B cell (primary cell): ENCODE data around the gene MIDN. TPM values are rescaled to one million over a fixed set of nuclear protein-coding genes. Genes with fewer than 3 reads are reported as not detected.
A peak's percentile ranks its signal among the peaks of the same experiment; 100 is the strongest.

Experiments
- ATAC-seq: fragments of 200-7000 bp; cut with Tn5 transposase; one replicate; pipeline ENCODE4 v1.10.0; 2021; ENCODE audit warnings: low read depth, mild to moderate bottlenecking, moderate number of reproducible peaks, moderate library complexity
- CTCF ChIA-PET: fragments of 350-600 bp; sonication (Branson Sonifier 250); formaldehyde crosslinking; loops from one replicate; lab custom pipeline; 2021; ENCODE audit warnings: antibody characterized with exemption, inconsistent platforms; lab: Charles Lee
- POLR2A ChIA-PET: fragments of 350-600 bp; sonication (Branson Sonifier 250); formaldehyde crosslinking; loops from one replicate; lab custom pipeline; 2021; ENCODE audit warnings: antibody characterized with exemption; lab: Charles Lee
- DNase-seq: peaks from one replicate; pipeline ENCODE4 v3.0.0; 2013
- H2AFZ ChIP-seq: 2 replicates; pipeline ENCODE4 v1.6.1; 2012; ENCODE audit warnings: mild to moderate bottlenecking, low read depth, low read length; ENCODE audit not compliant: insufficient read depth, poor library complexity, severe bottlenecking
- H3K27ac ChIP-seq, 2 donors: 1 replicate in 1 of 2; 2 replicates in 1 of 2; pipeline ENCODE4 v1.5.1; 2012 to 2013; ENCODE audit warnings: low read length in 2 of 2, mild to moderate bottlenecking in 2 of 2, moderate library complexity in 1 of 2
- H3K27me3 ChIP-seq, 4 experiments: fragments of 200-600 bp in 1 of 4; sonication (generic) in 1 of 4; replicated peaks in 1 of 4; 1 replicate in 2 of 4; 2 replicates in 2 of 4; pipeline versions ENCODE4 v1.6.1 to v1.7.0; 2013 to 2016; ENCODE audit warnings: low read length in 3 of 4, mild to moderate bottlenecking in 2 of 4, mixed read lengths in 1 of 4, moderate library complexity in 1 of 4; ENCODE audit not compliant: insufficient read depth in 4 of 4, control insufficient read depth in 3 of 4; ENCODE audit errors: control extremely low read depth in 1 of 4
- H3K36me3 ChIP-seq, 2 experiments: replicated peaks in 1 of 2; 1 replicate in 1 of 2; 2 replicates in 1 of 2; pipeline versions ENCODE4 v1.6.1 to v1.7.1; 2013; ENCODE audit warnings: low read length in 1 of 2; ENCODE audit not compliant: insufficient read depth in 2 of 2, control insufficient read depth in 1 of 2; ENCODE audit errors: control extremely low read depth in 1 of 2, extremely low read depth in 1 of 2
- H3K4me1 ChIP-seq, 2 donors: fragments of 200-600 bp in 1 of 2; sonication (generic) in 1 of 2; 1 replicate in 1 of 2; 2 replicates in 1 of 2; pipeline versions ENCODE4 v1.5.1 to v1.6.1; 2013 to 2017; ENCODE audit warnings: low read length in 2 of 2; ENCODE audit not compliant: control insufficient read depth in 2 of 2, insufficient read depth in 2 of 2
- H3K4me2 ChIP-seq: replicated peaks from 2 replicates; pipeline ENCODE3; 2012; ENCODE audit warnings: mild to moderate bottlenecking, low read depth, low read length; ENCODE audit not compliant: poor library complexity, severe bottlenecking
- H3K4me3 ChIP-seq, 5 experiments: fragments of 200-600 bp in 1 of 5; sonication (generic) in 1 of 5; 1 replicate in 3 of 5; 2 replicates in 2 of 5; pipeline versions ENCODE4 v1.5.1 to v1.7.0; 2011 to 2016; ENCODE audit warnings: low read length in 4 of 5, mild to moderate bottlenecking in 4 of 5, low read depth in 2 of 5, control low read depth in 1 of 5, moderate library complexity in 1 of 5; ENCODE audit not compliant: insufficient read depth in 1 of 5; ENCODE audit errors: control extremely low read depth in 1 of 5, extremely low read depth in 1 of 5
- H3K79me2 ChIP-seq: fragments of 200-600 bp; sonication (generic); one replicate; pipeline ENCODE4 v1.6.0; 2016; ENCODE audit warnings: low read length; ENCODE audit not compliant: control insufficient read depth, insufficient read depth
- H3K9ac ChIP-seq: fragments of 200-600 bp; sonication (generic); 2 replicates; pipeline ENCODE4 v1.6.1; 2017; ENCODE audit warnings: mild to moderate bottlenecking, low read length, moderate library complexity
- H3K9me3 ChIP-seq, 3 donors: one replicate each; pipeline versions ENCODE4 v1.6.1 to v1.7.1; 2013; ENCODE audit warnings: low read length in 2 of 3; ENCODE audit not compliant: control insufficient read depth in 2 of 3, insufficient read depth in 1 of 3; ENCODE audit errors: control extremely low read depth in 1 of 3
- H4K20me1 ChIP-seq: 2 replicates; pipeline ENCODE4 v1.6.0; 2012; ENCODE audit warnings: mild to moderate bottlenecking, low read length; ENCODE audit not compliant: insufficient read depth, control insufficient read depth, poor library complexity, severe bottlenecking
- H3K27ac Mint-ChIP-seq: one replicate; pipeline ENCODE4 v1.8.0; 2021; ENCODE audit warnings: mixed read lengths
- H3K27me3 Mint-ChIP-seq: one replicate; pipeline ENCODE4 v1.8.0; 2021; ENCODE audit warnings: mixed read lengths
- H3K4me1 Mint-ChIP-seq: one replicate; pipeline ENCODE4 v1.8.0; 2021; ENCODE audit warnings: mixed read lengths
- H3K4me3 Mint-ChIP-seq: one replicate; pipeline ENCODE4 v1.8.0; 2021; ENCODE audit warnings: mixed read lengths
- H3K9me3 Mint-ChIP-seq: one replicate; pipeline ENCODE4 v1.8.0; 2022; ENCODE audit warnings: mixed read lengths; ENCODE audit not compliant: insufficient read depth
- EZH2 ChIP-seq: IDR thresholded peaks from 2 replicates; pipeline ENCODE4 v1.6.1; 2012; ENCODE audit warnings: borderline replicate concordance, low read depth, mild to moderate bottlenecking, moderate library complexity, low read length; ENCODE audit not compliant: insufficient read depth, poor library complexity, severe bottlenecking
- WGBS: methylation state at CpG from one replicate; pipeline ENCODE4 v1.1.5; 2013; ENCODE audit warnings: missing lambda C conversion rate; ENCODE audit not compliant: insufficient coverage; 5-methylcytosine and 5-hydroxymethylcytosine counted together
- intact Hi-C: fragments of 100-400 bp; cut with micrococcal nuclease; formaldehyde crosslinking; loops from one replicate; pipeline ENCODE4 v1.10.0; 2022
- polyA plus RNA-seq: library from polyadenylated mRNA; depleted of rRNA; stranded (reverse); fragments of >200 nt; gene quantifications from 2 replicates; pipeline ENCODE4 v1.2.3, GENCODE V29; 2012
- total RNA-seq, 2 donors: library from RNA; stranded (reverse); fragments of 120-200 nt in 1 of 2; gene quantifications; 1 replicate in 1 of 2; 2 replicates in 1 of 2; pipeline versions ENCODE4 v1.2.3 to v1.2.4, GENCODE V29; 2013 to 2022
- TF ChIP-seq, protein P1 (sequence below): fragments of 200-600 bp; IDR thresholded peaks from one replicate; pipeline ENCODE4 v1.8.0; 2022; ENCODE audit warnings: antibody characterized with exemption, mild to moderate bottlenecking

The MIDN gene
- total and polyA plus RNA-seq, 2 donors (not counting 1 experiment from before 2014, with no cell fraction given): 98.5 to 156 TPM

DNA sequence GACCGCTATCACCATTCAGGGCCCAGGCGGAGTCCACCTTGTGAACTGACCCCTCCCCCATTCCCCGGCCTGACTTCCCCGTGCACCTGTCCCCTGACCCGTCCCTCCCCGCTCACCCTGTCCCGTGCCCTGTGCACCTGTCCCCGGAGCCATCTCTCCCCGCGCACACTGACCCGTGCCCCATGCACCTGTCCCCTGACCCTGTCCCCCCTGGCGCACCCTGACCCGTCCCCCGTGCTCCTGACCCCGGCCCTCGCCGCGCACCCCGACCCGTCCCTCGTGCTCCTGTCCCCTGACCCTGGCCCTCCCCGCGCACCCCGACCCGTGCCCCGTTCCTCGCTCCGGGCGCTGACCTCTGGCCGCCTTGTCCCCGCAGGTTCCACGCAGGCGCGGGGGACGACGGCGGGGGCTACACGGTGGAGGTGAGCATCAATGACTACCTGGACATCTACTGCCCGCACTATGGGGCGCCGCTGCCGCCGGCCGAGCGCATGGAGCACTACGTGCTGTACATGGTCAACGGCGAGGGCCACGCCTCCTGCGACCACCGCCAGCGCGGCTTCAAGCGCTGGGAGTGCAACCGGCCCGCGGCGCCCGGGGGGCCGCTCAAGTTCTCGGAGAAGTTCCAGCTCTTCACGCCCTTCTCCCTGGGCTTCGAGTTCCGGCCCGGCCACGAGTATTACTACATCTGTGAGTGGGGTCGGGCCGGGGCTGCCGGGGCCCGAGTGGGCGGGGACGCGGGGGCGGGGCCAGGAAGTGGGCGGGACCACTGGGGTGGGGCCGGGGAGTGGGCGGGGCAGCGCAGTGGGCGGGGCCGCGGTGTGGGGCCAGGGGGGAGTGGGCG is 47.0 kb downstream of the MIDN start:
- Histone ChIP-seq H3K4me1 (peaks cover 13 to 25% of the 10 kb centered on the region in 2 donors), H3K9ac (peak overlapping the region; percentile 15), H3K27ac (no peak overlapping the region), H3K4me2 (peak overlapping the region; percentile 73), H4K20me1 (no peaks in the 10 kb centered on the region), H2AFZ (peak overlapping the region; percentile 33), H3K79me2 (no peaks in the 10 kb centered on the region), H3K4me3 (peak overlapping the region in 1 of 5 experiments; percentile 9), H3K36me3 (no peaks in the 10 kb centered on the region), H3K9me3 (peaks cover 0 to 12% (median 0%) of the 10 kb centered on the region in 3 donors), H3K27me3 (peaks cover 0 to 59% (median 17%) of the 10 kb centered on the region in 4 experiments)
- DNase-seq (peak; percentile 45), ATAC-seq (peak; percentile 48)
- Mint-ChIP-seq H3K4me1 (peaks cover 8% of the 10 kb centered on the region), H3K27me3 (peaks cover 24% of the 10 kb centered on the region), H3K9me3 (no peaks in the 10 kb centered on the region), H3K27ac (no peak overlapping the region), H3K4me3 (no peak overlapping the region)
- ChIA-PET POLR2A (no interaction called here), CTCF (no interaction called here)
- intact Hi-C loops: no loop called here
- 22% methylated on average over 66 of the region's 82 CpGs for WGBS
- TF ChIP-seq, protein P1, sequence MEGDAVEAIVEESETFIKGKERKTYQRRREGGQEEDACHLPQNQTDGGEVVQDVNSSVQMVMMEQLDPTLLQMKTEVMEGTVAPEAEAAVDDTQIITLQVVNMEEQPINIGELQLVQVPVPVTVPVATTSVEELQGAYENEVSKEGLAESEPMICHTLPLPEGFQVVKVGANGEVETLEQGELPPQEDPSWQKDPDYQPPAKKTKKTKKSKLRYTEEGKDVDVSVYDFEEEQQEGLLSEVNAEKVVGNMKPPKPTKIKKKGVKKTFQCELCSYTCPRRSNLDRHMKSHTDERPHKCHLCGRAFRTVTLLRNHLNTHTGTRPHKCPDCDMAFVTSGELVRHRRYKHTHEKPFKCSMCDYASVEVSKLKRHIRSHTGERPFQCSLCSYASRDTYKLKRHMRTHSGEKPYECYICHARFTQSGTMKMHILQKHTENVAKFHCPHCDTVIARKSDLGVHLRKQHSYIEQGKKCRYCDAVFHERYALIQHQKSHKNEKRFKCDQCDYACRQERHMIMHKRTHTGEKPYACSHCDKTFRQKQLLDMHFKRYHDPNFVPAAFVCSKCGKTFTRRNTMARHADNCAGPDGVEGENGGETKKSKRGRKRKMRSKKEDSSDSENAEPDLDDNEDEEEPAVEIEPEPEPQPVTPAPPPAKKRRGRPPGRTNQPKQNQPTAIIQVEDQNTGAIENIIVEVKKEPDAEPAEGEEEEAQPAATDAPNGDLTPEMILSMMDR: no peak
- no peak for TF ChIP-seq EZH2

DNA sequence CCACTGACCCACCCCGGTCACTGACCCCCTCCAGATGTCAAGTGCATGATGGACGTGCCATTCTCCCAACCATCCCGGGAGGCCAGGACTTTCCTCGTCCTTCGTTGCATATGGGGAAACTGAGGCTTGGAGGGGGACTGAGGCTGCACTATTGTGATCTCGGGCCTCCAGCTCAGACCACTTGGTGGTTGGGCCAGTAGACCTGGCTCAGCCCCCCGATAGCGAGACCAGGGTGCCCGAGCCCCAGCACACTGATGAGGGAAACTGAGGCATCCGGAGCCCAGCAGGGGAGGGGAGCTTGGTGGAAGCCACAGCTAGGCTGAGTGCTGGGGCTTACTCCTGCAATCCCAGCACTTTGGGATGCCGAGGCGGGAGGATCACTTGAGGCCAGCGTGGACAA is 47.7 kb downstream of the MIDN start:
- Mint-ChIP-seq H3K27me3 (peaks cover 24% of the 10 kb centered on the region), H3K4me1 (peaks cover 8% of the 10 kb centered on the region), H3K9me3 (no peaks in the 10 kb centered on the region), H3K4me3 (no peak overlapping the region), H3K27ac (no peak overlapping the region)
- DNase-seq (peak; percentile 23), ATAC-seq (no peak)
- intact Hi-C loops: no loop called here
- Histone ChIP-seq H3K9me3 (peaks cover 0 to 12% (median 0%) of the 10 kb centered on the region in 3 donors), H2AFZ (no peak overlapping the region), H3K4me3 (no peak overlapping the region), H3K9ac (no peak overlapping the region), H4K20me1 (no peaks in the 10 kb centered on the region), H3K27me3 (peaks cover 0 to 52% (median 17%) of the 10 kb centered on the region in 4 experiments), H3K4me2 (peak overlapping the region; percentile 73), H3K36me3 (no peaks in the 10 kb centered on the region), H3K4me1 (peaks cover 13 to 23% of the 10 kb centered on the region in 2 donors), H3K79me2 (no peaks in the 10 kb centered on the region), H3K27ac (no peak overlapping the region)
- CTCF ChIA-PET: no interaction called here
- POLR2A ChIA-PET: no interaction called here
- 88% methylated on average over 10 of the region's 13 CpGs for WGBS
- no peak for TF ChIP-seq EZH2
- TF ChIP-seq, protein P1: no peak
